Fibroblast of villous mesenchyme (primary cell): ENCODE measurements around the gene SLC22A16. TPM values are rescaled to one million over a fixed set of nuclear protein-coding genes. Genes with fewer than 3 reads are reported as not detected.

Experiments
- DNase-seq: peaks from one replicate; pipeline ENCODE4 v3.0.0-alpha.2; 2010; ENCODE audit warnings: low read depth
- H3K4me3 ChIP-seq: 2 replicates; pipeline ENCODE4 v1.5.1; 2011; ENCODE audit warnings: low read depth, mild to moderate bottlenecking, low read length
- total RNA-seq: library from RNA; depleted of rRNA; stranded (reverse); fragments of >200 nt; gene quantifications from 2 replicates; pipeline ENCODE4 v1.2.3, GENCODE V29; 2012
- TF ChIP-seq, protein P1 (sequence below): IDR thresholded peaks from 2 replicates; pipeline ENCODE4 v1.5.1; 2012; ENCODE audit warnings: low read depth, mild to moderate bottlenecking, low read length; ENCODE audit not compliant: insufficient read depth

Gene SLC22A16, protein sequence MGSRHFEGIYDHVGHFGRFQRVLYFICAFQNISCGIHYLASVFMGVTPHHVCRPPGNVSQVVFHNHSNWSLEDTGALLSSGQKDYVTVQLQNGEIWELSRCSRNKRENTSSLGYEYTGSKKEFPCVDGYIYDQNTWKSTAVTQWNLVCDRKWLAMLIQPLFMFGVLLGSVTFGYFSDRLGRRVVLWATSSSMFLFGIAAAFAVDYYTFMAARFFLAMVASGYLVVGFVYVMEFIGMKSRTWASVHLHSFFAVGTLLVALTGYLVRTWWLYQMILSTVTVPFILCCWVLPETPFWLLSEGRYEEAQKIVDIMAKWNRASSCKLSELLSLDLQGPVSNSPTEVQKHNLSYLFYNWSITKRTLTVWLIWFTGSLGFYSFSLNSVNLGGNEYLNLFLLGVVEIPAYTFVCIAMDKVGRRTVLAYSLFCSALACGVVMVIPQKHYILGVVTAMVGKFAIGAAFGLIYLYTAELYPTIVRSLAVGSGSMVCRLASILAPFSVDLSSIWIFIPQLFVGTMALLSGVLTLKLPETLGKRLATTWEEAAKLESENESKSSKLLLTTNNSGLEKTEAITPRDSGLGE
- total RNA-seq = not detected in 2 replicates

DNA sequence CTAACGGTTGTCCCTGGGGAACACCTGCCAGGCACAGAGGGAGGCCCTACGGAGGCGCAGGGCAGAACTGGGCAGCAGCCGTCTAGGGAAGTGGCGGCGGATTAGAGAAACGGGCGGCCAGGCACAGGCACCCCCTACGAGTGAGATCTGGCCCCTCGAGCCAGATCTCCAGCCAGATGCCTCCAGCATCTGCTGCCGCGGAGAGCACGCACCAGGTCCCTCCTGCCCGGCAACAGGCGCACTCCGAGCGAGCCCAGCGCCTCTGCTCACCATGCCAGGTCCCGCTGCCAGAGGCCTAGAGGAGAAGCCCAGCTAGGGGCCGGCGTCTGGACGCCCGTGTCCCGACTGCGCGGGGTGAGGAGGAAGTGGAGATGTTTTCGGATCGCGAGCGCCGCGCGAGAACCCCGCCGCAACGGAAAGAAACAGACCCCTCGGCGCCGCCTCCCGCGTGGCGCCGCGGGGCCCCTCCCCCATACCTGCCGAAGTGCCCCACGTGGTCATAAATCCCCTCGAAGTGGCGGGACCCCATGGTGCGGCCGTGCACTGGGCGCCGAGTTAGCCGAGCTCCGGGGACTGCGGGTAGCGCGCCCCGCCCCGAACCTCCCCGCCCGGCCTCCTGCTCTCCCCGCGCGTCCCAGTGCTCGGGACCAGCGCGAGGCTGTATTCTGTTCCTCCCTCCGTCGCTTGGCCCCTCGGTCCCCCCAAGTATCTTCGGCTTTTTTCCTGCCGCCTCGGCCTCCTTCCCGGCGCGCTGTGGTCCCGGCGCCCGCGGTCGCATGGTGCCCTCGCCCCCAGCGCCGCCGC is at the start of gene SLC22A16:
Gene SLC22A16, minus strand, starts transcription at position 568 of the 804 bp plus-strand sequence. Its CDS starts 39 bp downstream, at position 529.
- no peak for DNase-seq
- H3K4me3 ChIP-seq = peak within 1 kb of the TSS; percentile 36
- TF ChIP-seq, protein P1, sequence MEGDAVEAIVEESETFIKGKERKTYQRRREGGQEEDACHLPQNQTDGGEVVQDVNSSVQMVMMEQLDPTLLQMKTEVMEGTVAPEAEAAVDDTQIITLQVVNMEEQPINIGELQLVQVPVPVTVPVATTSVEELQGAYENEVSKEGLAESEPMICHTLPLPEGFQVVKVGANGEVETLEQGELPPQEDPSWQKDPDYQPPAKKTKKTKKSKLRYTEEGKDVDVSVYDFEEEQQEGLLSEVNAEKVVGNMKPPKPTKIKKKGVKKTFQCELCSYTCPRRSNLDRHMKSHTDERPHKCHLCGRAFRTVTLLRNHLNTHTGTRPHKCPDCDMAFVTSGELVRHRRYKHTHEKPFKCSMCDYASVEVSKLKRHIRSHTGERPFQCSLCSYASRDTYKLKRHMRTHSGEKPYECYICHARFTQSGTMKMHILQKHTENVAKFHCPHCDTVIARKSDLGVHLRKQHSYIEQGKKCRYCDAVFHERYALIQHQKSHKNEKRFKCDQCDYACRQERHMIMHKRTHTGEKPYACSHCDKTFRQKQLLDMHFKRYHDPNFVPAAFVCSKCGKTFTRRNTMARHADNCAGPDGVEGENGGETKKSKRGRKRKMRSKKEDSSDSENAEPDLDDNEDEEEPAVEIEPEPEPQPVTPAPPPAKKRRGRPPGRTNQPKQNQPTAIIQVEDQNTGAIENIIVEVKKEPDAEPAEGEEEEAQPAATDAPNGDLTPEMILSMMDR = no peak

DNA sequence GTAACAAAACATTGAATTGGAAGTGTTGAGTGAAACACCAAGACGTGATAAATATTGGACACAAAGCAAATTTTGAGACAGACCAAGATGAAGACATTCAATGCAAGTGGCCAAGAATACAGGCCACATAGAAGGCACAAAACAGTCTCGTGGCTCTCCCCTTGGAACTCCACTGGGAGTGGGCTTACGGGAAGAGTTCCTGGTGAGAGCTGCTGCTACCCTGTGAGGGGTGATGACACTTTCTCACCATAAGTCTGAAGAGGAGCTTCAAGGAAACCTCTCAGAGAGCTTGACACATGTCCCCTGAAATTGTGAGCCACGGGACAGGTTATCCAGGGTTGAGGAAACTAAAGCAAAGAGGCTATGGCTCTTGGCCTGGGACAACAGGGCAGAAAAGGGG is 48.6 kb upstream of the SLC22A16 start:
- H3K4me3 ChIP-seq = no peak overlapping the region
- DNase-seq = no peak
- TF ChIP-seq, protein P1 = no peak

DNA sequence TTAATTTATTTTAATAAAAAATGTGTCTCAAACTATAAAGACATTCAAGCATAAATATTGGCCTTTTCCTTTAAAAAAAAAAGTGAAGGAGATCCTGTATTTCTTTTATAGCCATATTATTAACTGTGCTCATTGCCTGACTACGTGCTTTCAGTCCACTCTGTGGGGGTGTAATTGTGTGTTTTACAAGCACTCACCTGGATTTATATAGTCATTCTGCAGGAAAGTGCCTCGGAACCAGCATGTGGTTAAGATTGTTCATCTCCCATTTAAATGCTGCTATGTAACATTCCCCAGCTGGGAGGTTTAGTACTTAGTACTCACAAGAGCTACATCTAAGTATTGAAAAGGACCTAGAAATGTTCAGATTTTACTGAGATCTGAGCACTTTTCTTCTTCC is 47.9 kb upstream of the SLC22A16 start:
- H3K4me3 ChIP-seq = no peak overlapping the region
- no peak for DNase-seq
- TF ChIP-seq, protein P1 = no peak

DNA sequence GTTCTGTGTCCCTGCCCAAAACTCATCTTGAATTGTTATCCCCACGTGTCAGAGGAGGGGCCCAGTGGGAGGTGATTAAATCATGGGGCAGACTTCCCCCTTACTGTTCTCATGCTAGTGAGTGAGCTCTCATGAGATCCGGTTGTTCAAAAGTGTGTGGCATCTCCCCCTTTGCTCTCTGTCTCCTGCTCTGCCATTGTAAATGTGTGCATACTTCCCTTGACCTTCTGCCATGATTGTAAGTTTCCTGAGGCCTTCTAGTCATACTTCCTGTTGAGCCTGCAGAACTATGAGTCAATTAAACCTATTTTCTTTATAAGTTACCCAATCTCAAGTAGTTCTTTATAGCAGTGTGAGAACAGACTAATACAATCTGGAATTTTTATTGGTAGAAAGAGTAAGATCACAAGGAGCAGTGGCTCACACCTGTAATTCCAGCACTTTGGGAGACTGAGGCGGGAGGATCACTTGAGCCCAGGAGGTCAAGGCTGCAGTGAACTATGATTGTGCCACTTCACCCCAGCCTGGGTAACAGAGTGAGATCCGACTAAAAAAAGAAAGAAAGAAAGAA is 47.1 kb upstream of the SLC22A16 start:
- TF ChIP-seq, protein P1 = no peak
- no peak for DNase-seq

DNA sequence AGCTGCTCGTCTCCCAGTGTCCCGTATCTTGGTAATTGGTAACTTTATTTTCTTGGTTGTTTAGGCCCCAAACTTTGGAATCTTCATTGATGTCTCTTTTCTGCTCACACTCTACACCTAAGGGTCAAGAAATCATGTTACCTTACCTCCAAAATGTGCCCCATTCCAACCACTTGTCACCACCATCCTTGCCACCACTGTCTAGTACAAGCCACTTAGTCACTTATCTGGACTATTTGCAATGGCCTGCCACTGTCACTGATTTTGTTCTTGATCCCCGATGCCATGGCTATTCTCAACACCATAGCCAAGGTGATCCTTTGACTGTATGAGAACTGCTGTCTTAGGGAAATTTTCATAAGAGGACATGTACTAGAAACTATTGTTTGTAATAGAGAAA is 46.0 kb upstream of the SLC22A16 start:
- DNase-seq = no peak
- TF ChIP-seq, protein P1 = no peak

More for the DNA sequence above, 47.1 kb upstream of the SLC22A16 start:
- H3K4me3 ChIP-seq = no peak overlapping the region

DNA sequence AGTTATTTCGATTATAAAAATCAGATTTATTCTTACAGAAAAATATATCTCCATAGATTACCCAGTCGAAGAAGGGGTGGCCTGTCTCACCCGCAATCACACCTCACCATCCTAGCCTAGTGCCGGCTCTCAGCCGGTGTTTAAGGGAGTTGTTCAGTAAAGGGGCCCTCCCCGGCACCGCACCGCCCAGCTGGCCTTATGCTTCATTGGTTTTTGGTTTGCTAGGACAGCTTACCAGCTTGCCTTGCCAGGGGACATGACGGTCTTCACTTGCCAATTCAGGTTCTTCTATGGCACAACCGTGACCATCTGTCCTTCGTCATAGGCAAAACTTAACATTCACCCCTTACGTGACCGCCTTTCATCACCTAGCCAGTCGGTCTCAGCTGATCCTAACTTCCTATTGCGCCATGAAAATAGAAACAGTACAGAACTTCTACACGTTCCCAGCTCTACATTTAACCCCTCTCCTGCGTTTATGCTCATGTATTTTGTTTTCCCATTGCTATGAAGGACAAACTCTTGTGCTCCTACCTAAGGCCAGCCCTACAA is 44.7 kb upstream of the SLC22A16 start:
- no peak overlapping the region for H3K4me3 ChIP-seq
- TF ChIP-seq, protein P1 = no peak
- DNase-seq = no peak

More for the DNA sequence above, 46.0 kb upstream of the SLC22A16 start:
- H3K4me3 ChIP-seq = no peak overlapping the region
